Sciatic nerve (tissue), 2 donors: Measurements from ENCODE around the gene MICAL2. TPM values are rescaled to one million over a fixed set of nuclear protein-coding genes. Genes with fewer than 3 reads are reported as not detected.
A peak's percentile ranks its signal among the peaks of the same experiment; 100 is the strongest.

Source experiments
- ATAC-seq: fragments of 200-7000 bp; cut with Tn5 transposase; one replicate; pipeline ENCODE4 v1.9.1; 2020; ENCODE audit warnings: mild to moderate bottlenecking, moderate library complexity
- DNase-seq: peaks from one replicate; pipeline ENCODE4 v3.0.0-alpha.2; 2020; ENCODE audit warnings: low spot score
- intact Hi-C: fragments of 100-400 bp; cut with DNase I; formaldehyde crosslinking; loops from one replicate; pipeline ENCODE4 v1.14.2; 2022
- total RNA-seq: library from RNA; stranded (reverse); fragmentation: NEBNext Ultra II Directional; extraction: Animal tissue kit (Norgen Biotek cat#: 25700); gene quantifications from one replicate; pipeline ENCODE4 v1.2.1, GENCODE V29; 2021
- donor health status: DM: no; HTN: no; CAD: no.
- donor health status: DM: no; HTN: no; CAD: no.

Gene MICAL2
- total RNA-seq: 92.4 TPM

GRCh38 chr11:12110201-12110713, at the start of gene MICAL2:
TSS of gene MICAL2 (plus strand) at chr11:12110590. CDS start at chr11:12162156, 51,566 bp downstream.
- DNase-seq: peak; percentile 90
- peak; percentile 96 for ATAC-seq
- intact Hi-C loops: no loop called here

GRCh38 chr11:12061851-12062560, 48.4 kb upstream of the MICAL2 start:
- intact Hi-C loops: no loop called here
- ATAC-seq (no peak), DNase-seq (no peak)

- intact Hi-C loops: no loop called here
- ATAC-seq (no peak), DNase-seq (no peak)
These were observed 47.1 kb upstream of the MICAL2 start for GRCh38 chr11:12063251-12063650.

- intact Hi-C loops: no loop called here
- no peak for ATAC-seq
- no peak for DNase-seq
These were observed 46.0 kb upstream of the MICAL2 start for GRCh38 chr11:12064136-12064953.

GRCh38 chr11:12064954-12065280, 45.5 kb upstream of the MICAL2 start:
- ATAC-seq (no peak), DNase-seq (no peak)
- intact Hi-C loops: no loop called here

- intact Hi-C loops: no loop called here
- ATAC-seq: no peak
- DNase-seq: no peak
These were observed 44.2 kb upstream of the MICAL2 start for GRCh38 chr11:12066056-12066798.

- DNase-seq: no peak
- peak; percentile 55 for ATAC-seq
- intact Hi-C loops: no loop called here
These were observed 43.4 kb upstream of the MICAL2 start for GRCh38 chr11:12066799-12067508.

GRCh38 chr11:12067796-12068357, 42.5 kb upstream of the MICAL2 start:
- intact Hi-C loops: no loop called here
- ATAC-seq (no peak), DNase-seq (peak; percentile 2)

- no peak for ATAC-seq
- intact Hi-C loops: no loop called here
- DNase-seq: peak; percentile 23
These were observed 41.2 kb upstream of the MICAL2 start for GRCh38 chr11:12069066-12069676.

- ATAC-seq (no peak), DNase-seq (peak; percentile 30)
- intact Hi-C loops: no loop called here
These were observed 39.7 kb upstream of the MICAL2 start for GRCh38 chr11:12070446-12071267.

- intact Hi-C loops: no loop called here
- DNase-seq (no peak), ATAC-seq (no peak)
These were observed 38.8 kb upstream of the MICAL2 start for GRCh38 chr11:12071574-12071973.

GRCh38 chr11:12073436-12073835, 37.0 kb upstream of the MICAL2 start:
- no peak for DNase-seq
- ATAC-seq: no peak
- intact Hi-C loops: no loop called here

- ATAC-seq (no peak), DNase-seq (no peak)
- intact Hi-C loops: no loop called here
These were observed 36.5 kb upstream of the MICAL2 start for GRCh38 chr11:12073886-12074285.

- no peak for ATAC-seq
- intact Hi-C loops: no loop called here
- no peak for DNase-seq
These were observed 35.7 kb upstream of the MICAL2 start for GRCh38 chr11:12074529-12075195.

GRCh38 chr11:12075291-12075690, 35.1 kb upstream of the MICAL2 start:
- DNase-seq: no peak
- intact Hi-C loops: no loop called here
- ATAC-seq: no peak

- ATAC-seq: peak; percentile 20
- intact Hi-C loops: no loop called here
- no peak for DNase-seq
These were observed 34.3 kb upstream of the MICAL2 start for GRCh38 chr11:12075822-12076821.
